HCT116 (cell line): Measurements from ENCODE around the gene C9orf152. TPM values are rescaled to one million over a fixed set of nuclear protein-coding genes. Genes with fewer than 3 reads are reported as not detected.

Experiments used
- ATAC-seq: fragments of 200-7000 bp; cut with Tn5 transposase; 2 replicates; pipeline ENCODE4 v1.9.1; 2020; ENCODE audit warnings: mild to moderate bottlenecking, moderate library complexity
- BruUV-seq: library from RNA; stranded (reverse); fragments of 400-500 nt; replicated peaks from 2 replicates; lab custom pipeline; 2021; lab: Mats Ljungman, UMichigan
- CTCF ChIA-PET: fragments of 300-600 bp; sonication (Branson Sonifier 250); formaldehyde crosslinking; loops from one replicate; lab custom pipeline; 2021; ENCODE audit warnings: antibody characterized with exemption; lab: Charles Lee
- POLR2A ChIA-PET: fragments of 300-600, 350-600 bp; sonication (Branson Sonifier 250); formaldehyde crosslinking; loops from one replicate; lab custom pipeline; 2021; ENCODE audit warnings: antibody characterized with exemption; lab: Charles Lee
- RAD21 ChIA-PET, 2 experiments: fragments of 300-600 bp; sonication (Branson Sonifier 250); formaldehyde crosslinking; loops; one replicate each; lab custom pipeline; 2023; ENCODE audit warnings: low total read pairs in 2 of 2; ENCODE audit not compliant: uncharacterized antibody in 2 of 2, unreplicated experiment in 2 of 2, low non-redundant PET in 1 of 2; lab: Charles Lee
- DNase-seq: peaks from one replicate; pipeline ENCODE4 v3.0.0-alpha.2; 2010; ENCODE audit warnings: low read depth, low spot score
- H2AFZ ChIP-seq: fragments of 200-600 bp; shearing (Covaris generic), sonication (generic); 2 replicates; pipeline ENCODE4 v1.6.1; 2017; ENCODE audit warnings: low read depth, mixed run types, mixed read lengths, antibody characterized with exemption, low read length; ENCODE audit not compliant: poor library complexity, severe bottlenecking
- H3K27ac ChIP-seq: 2 replicates; pipeline ENCODE4 v1.5.1; 2012; ENCODE audit warnings: low read depth, low read length
- H3K27me3 ChIP-seq: fragments of 200-600 bp; sonication (generic); 2 replicates; pipeline ENCODE4 v1.6.1; 2016; ENCODE audit warnings: mixed run types, low read length, mixed read lengths; ENCODE audit not compliant: insufficient read depth
- H3K36me3 ChIP-seq, 2 experiments: fragments of 200-500 bp in 1 of 2; fragments of 200-600 bp in 1 of 2; sonication (Bioruptor generic) in 1 of 2; sonication (generic) in 1 of 2; 2 replicates each; pipeline versions ENCODE4 v1.5.1 to v1.6.1; 2014 to 2016; ENCODE audit warnings: low read length in 2 of 2, inconsistent platforms in 1 of 2, mixed read lengths in 1 of 2, mixed run types in 1 of 2; ENCODE audit not compliant: insufficient read depth in 2 of 2, control insufficient read depth in 1 of 2
- H3K4me1 ChIP-seq, 2 experiments: fragments of 200-600 bp in 1 of 2; sonication (generic) in 1 of 2; 2 replicates each; pipeline versions ENCODE4 v1.5.1 to v1.6.1; 2012 to 2017; ENCODE audit warnings: low read length in 2 of 2, inconsistent platforms in 1 of 2, mild to moderate bottlenecking in 1 of 2, mixed read lengths in 1 of 2, mixed run types in 1 of 2, moderate library complexity in 1 of 2; ENCODE audit not compliant: insufficient read depth in 2 of 2, control insufficient read depth in 1 of 2
- H3K4me2 ChIP-seq: fragments of 200-600 bp; sonication (generic); 2 replicates; pipeline ENCODE4 v1.6.1; 2017; ENCODE audit warnings: mixed run types, low read length, mixed read lengths
- H3K4me3 ChIP-seq, 2 experiments: fragments of 200-600 bp in 1 of 2; sonication (generic) in 1 of 2; replicated peaks in 1 of 2; 2 replicates each; pipeline ENCODE4 v1.5.1; 2011 to 2016; ENCODE audit warnings: low read length in 2 of 2, control low read depth in 1 of 2, low read depth in 1 of 2, mild to moderate bottlenecking in 1 of 2, mixed read lengths in 1 of 2, mixed run types in 1 of 2
- H3K79me2 ChIP-seq: fragments of 200-600 bp; sonication (generic); 2 replicates; pipeline ENCODE4 v1.6.1; 2017; ENCODE audit warnings: mild to moderate bottlenecking, mixed run types, low read length, moderate library complexity, mixed read lengths; ENCODE audit not compliant: insufficient read depth
- H3K9ac ChIP-seq: fragments of 200-600 bp; sonication (generic); 2 replicates; pipeline ENCODE4 v1.6.1; 2016; ENCODE audit warnings: low read length, mixed read lengths
- H3K9me2 ChIP-seq: fragments of 200-600 bp; sonication (generic), shearing (Covaris generic); 2 replicates; pipeline ENCODE4 v1.6.1; 2017; ENCODE audit warnings: mixed run types, mild to moderate bottlenecking, moderate library complexity; ENCODE audit not compliant: insufficient read depth
- H3K9me3 ChIP-seq, 2 experiments: fragments of 200-500 bp in 1 of 2; fragments of 200-600 bp in 1 of 2; sonication (Bioruptor generic) in 1 of 2; sonication (generic) in 1 of 2; 2 replicates each; pipeline ENCODE4 v1.6.1; 2014 to 2017; ENCODE audit warnings: low read length in 2 of 2, mixed read lengths in 2 of 2, inconsistent platforms in 1 of 2, low read depth in 1 of 2, mild to moderate bottlenecking in 1 of 2, mixed run types in 1 of 2, moderate library complexity in 1 of 2; ENCODE audit not compliant: control insufficient read depth in 1 of 2, insufficient read depth in 1 of 2
- H4K20me1 ChIP-seq: fragments of 200-600 bp; sonication (generic), shearing (Covaris generic); 2 replicates; pipeline ENCODE4 v1.6.1; 2017; ENCODE audit warnings: mixed run types, mild to moderate bottlenecking, moderate library complexity; ENCODE audit not compliant: insufficient read depth
- CTCF ChIP-seq, 3 experiments: fragments of 200-600 bp in 1 of 3; sonication (generic) in 1 of 3; IDR thresholded peaks in 2 of 3; conservative IDR thresholded peaks in 1 of 3; 2 replicates each; pipeline ENCODE4 v1.5.1; 2012 to 2017; ENCODE audit warnings: low read depth in 2 of 3, low read length in 2 of 3, antibody characterized with exemption in 1 of 3, borderline replicate concordance in 1 of 3, control low read depth in 1 of 3, mild to moderate bottlenecking in 1 of 3, mixed read lengths in 1 of 3, mixed run types in 1 of 3, moderate library complexity in 1 of 3; ENCODE audit not compliant: insufficient read depth in 1 of 3
- FOSL1 ChIP-seq: IDR thresholded peaks from 2 replicates; pipeline ENCODE4 v1.6.1; 2012; ENCODE audit warnings: low read depth
- JUND ChIP-seq: IDR thresholded peaks from 2 replicates; pipeline ENCODE4 v1.6.1; 2012
- RAD21 ChIP-seq: IDR thresholded peaks from 2 replicates; pipeline ENCODE4 v1.6.1; 2012; ENCODE audit warnings: low read depth, mild to moderate bottlenecking
- SIN3A ChIP-seq: IDR thresholded peaks from 2 replicates; pipeline ENCODE4 v1.6.1; 2012; ENCODE audit warnings: low read depth
- SRF ChIP-seq: IDR thresholded peaks from 2 replicates; pipeline ENCODE4 v1.6.1; 2012; ENCODE audit warnings: low read depth
- TCF7L2 ChIP-seq: IDR thresholded peaks from 2 replicates; pipeline ENCODE4 v1.7.0; 2011; ENCODE audit warnings: borderline replicate concordance, inconsistent platforms; ENCODE audit not compliant: insufficient read depth, insufficient read length; ENCODE audit errors: extremely low read depth
- intact Hi-C: fragments of 100-400 bp; cut with micrococcal nuclease; formaldehyde crosslinking; loops from 2 replicates; pipeline ENCODE4 v1.10.0; 2022
- total RNA-seq: library from RNA; stranded (reverse); gene quantifications from one replicate; pipeline ENCODE4 v1.2.1, GENCODE V29; 2021; ENCODE audit not compliant: unreplicated experiment

C9orf152 gene
- total RNA-seq, 1 experiment from 2014 or later: not detected

GRCh38 chr9:110257097-110257841 lies 49.3 kb upstream of the C9orf152 start:
- Histone ChIP-seq H3K79me2 (peaks cover 41% of the 10 kb centered on the region), H2AFZ (peak overlapping the region; percentile 31), H3K27me3 (no peaks in the 10 kb centered on the region), H3K9ac (peak overlapping the region; percentile 94), H3K4me2 (peak overlapping the region; percentile 87), H3K9me3 (no peaks in the 10 kb centered on the region), H4K20me1 (peaks cover 32% of the 10 kb centered on the region; the same call in 1 of the 2 replicates), H3K36me3 (no peaks in the 10 kb centered on the region; a peak in 1 of 4 replicates), H3K4me1 (peaks cover 8 to 57% of the 10 kb centered on the region in 2 experiments), H3K9me2 (no peaks in the 10 kb centered on the region), H3K27ac (peak overlapping the region; percentile 74), H3K4me3 (peak overlapping the region; percentile 76 to 86)
- ChIA-PET RAD21 (no interaction called here), CTCF (interaction anchor here (1.0 to 1.4 kb wide), 2 partner anchors 171 to 366 kb away, joined by 3 to 4 read pairs; no protein-coding TSS in a partner anchor), POLR2A (interaction anchor here (0.6 to 2.9 kb wide), 13 partner anchors 11 to 466 kb away, joined by 3 to 23 read pairs (median 4); no protein-coding TSS in a partner anchor)
- ATAC-seq (peak; percentile 2), DNase-seq (no peak)
- TF ChIP-seq RAD21: no peak
- TF ChIP-seq CTCF (IDR thresholded peaks at IDR 0.05 in 2 of 3, conservative IDR thresholded peaks at IDR 0.05 in 1 of 3; ENCODE audit: borderline replicate concordance in 1 of 3, insufficient read depth in 1 of 3, low read depth in 2 of 3, low read length in 2 of 3): no peak
- TF ChIP-seq JUND: no peak
- no peak for TF ChIP-seq TCF7L2
- TF ChIP-seq SIN3A: peak; percentile 41; the same call in 1 of the 2 replicates
- TF ChIP-seq FOSL1: no peak
- TF ChIP-seq SRF: no peak
- intact Hi-C loops: loop anchor here (5.0 kb wide), 1 partner anchor 1305 kb away; no protein-coding TSS in a partner anchor
- TSS peak; percentile 69 for BruUV-seq
